Heart right ventricle (tissue), 16 donors: ENCODE measurements around the gene OR2C3. TPM values are rescaled to one million over a fixed set of nuclear protein-coding genes. Genes with fewer than 3 reads are reported as not detected.
A peak's percentile ranks its signal among the peaks of the same experiment; 100 is the strongest.

Experiments
- ATAC-seq, 8 donors: fragments of 200-7000 bp; cut with Tn5 transposase; one replicate each; pipeline ENCODE4 v1.9.1; 2020; ENCODE audit warnings: mild to moderate bottlenecking in 8 of 8, moderate library complexity in 8 of 8, moderate number of reproducible peaks in 1 of 8
- DNase-seq, 2 donors: peaks; one replicate each; pipeline ENCODE4 v3.0.0-alpha.2; 2020
- H3K27ac ChIP-seq, 10 donors: fragments of 200-600 bp; sonication (generic) in 2 of 10; one replicate each; pipeline versions ENCODE4 v1.5.0 to v1.8.0; 2020 to 2022; ENCODE audit warnings: mild to moderate bottlenecking in 3 of 10
- H3K27me3 ChIP-seq, 7 donors: fragments of 200-600 bp; one replicate each; pipeline ENCODE4 v1.8.0; 2021 to 2022; ENCODE audit warnings: mild to moderate bottlenecking in 2 of 7
- H3K36me3 ChIP-seq, 9 donors: fragments of 200-600 bp; sonication (generic) in 1 of 9; one replicate each; pipeline versions ENCODE4 v1.5.0 to v1.8.0; 2020 to 2022; ENCODE audit warnings: mild to moderate bottlenecking in 2 of 9
- H3K4me1 ChIP-seq, 9 donors: fragments of 200-600 bp; sonication (generic) in 1 of 9; one replicate each; pipeline versions ENCODE4 v1.5.0 to v1.8.0; 2020 to 2022; ENCODE audit warnings: mild to moderate bottlenecking in 4 of 9
- H3K4me3 ChIP-seq, 10 donors: fragments of 200-600 bp; sonication (generic) in 2 of 10; one replicate each; pipeline versions ENCODE4 v1.5.0 to v1.8.0; 2020 to 2022; ENCODE audit warnings: mild to moderate bottlenecking in 7 of 10, moderate library complexity in 2 of 10
- H3K9me3 ChIP-seq, 11 donors: fragments of 200-600 bp in 10 of 11; sonication (generic) in 2 of 11; one replicate each; pipeline versions ENCODE4 v1.5.0 to v1.8.0; 2013 to 2022; ENCODE audit warnings: mild to moderate bottlenecking in 2 of 11, control low read depth in 1 of 11, moderate library complexity in 1 of 11
- WGBS, 2 donors: extraction: QIAGEN DNeasy Blood & Tissue Kit; methylation state at CpG; one replicate each; pipeline ENCODE4 v1.1.7; 2013; ENCODE audit warnings: inconsistent platforms in 1 of 2; 5-methylcytosine and 5-hydroxymethylcytosine counted together
- intact Hi-C, 10 donors: fragments of 100-400 bp; cut with DNase I; formaldehyde crosslinking; loops; one replicate each; pipeline versions ENCODE4 v1.11.1 to v1.14.2; 2022
- long read RNA-seq, 3 donors: library from polyadenylated mRNA; unstranded; transcript quantifications; one replicate each; pipeline ENCODE4 v2.0.0, GENCODE V29; 2020 to 2021
- polyA plus RNA-seq, 2 donors: library from polyadenylated mRNA; stranded (reverse); fragments of 200-250 nt; gene quantifications; one replicate each; pipeline ENCODE4 v1.2.3, GENCODE V29; 2013
- total RNA-seq, 10 donors: library from RNA; stranded (reverse); fragmentation: NEBNext Ultra II Directional in 3 of 10; extraction: Animal tissue kit (Norgen Biotek cat#: 25700) in 3 of 10; gene quantifications; one replicate each; pipeline versions ENCODE4 v1.2.1 to v1.2.4, GENCODE V29; 2021 to 2023
- TF ChIP-seq, protein P1 (sequence below), 9 donors: fragments of 200-600 bp; sonication (generic) in 2 of 9; IDR thresholded peaks; one replicate each; pipeline versions ENCODE4 v1.5.0 to v1.8.0; 2021 to 2022; ENCODE audit warnings: antibody characterized with exemption in 9 of 9, mild to moderate bottlenecking in 5 of 9, moderate library complexity in 1 of 9
- donor health status: Arrhythmogenic right ventricular cardiomyopathy.
- donor health status: ischemic (EF 13 %, LVEDD 7.1; RV severe dilation, severe dysfunction).
- donor health status: healthy with polysubstance abuse.
- donor health status: DM: no; HTN: yes; CAD: no.
- donor health status: DM: no; HTN: no; CAD: no.
- donor health status: ischemic (EF 25% LVEDD 6.9; RV normal size, moderate dysfunction).
- donor health status: ischemic (EF 25% LVEDD 5.7; RV mildly dilated, moderate dysfunction).
- donor health status: healthy.
- donor health status: DM: yes; HTN: yes; CAD: no.
- donor health status: Ischemic cardiomyopathy.
- donor health status: ischemic (EF 35%, LVEDD 5.7; RV mildly dilated, moderate dysfunction).
- donor health status: nonischemic (EF 11% LVEDD 7.7; RV severe dilation, severe dysfunction).
- donor health status: DM: yes; HTN: yes; CAD: no.
- donor health status: PGD.
- donor health status: ischemic (EF 29% LVEDD 5.4; RV normal size, mild dysfunction).
- donor health status: nonischemic (EF 23%, LVEDD 6.1; RV moderate dilation, normal function).

The OR2C3 gene
- total RNA-seq (under 1 TPM in 1 of 10 donors, not detected in 9; 0.02 TPM), polyA plus RNA-seq (under 1 TPM in 1 of 2 donors, not detected in 1; under 0.01 TPM)
- long read RNA-seq, donor 1 = 0 reads
- long read RNA-seq, donor 2 = 0 reads
- long read RNA-seq, donor 3 = 0 reads

DNA sequence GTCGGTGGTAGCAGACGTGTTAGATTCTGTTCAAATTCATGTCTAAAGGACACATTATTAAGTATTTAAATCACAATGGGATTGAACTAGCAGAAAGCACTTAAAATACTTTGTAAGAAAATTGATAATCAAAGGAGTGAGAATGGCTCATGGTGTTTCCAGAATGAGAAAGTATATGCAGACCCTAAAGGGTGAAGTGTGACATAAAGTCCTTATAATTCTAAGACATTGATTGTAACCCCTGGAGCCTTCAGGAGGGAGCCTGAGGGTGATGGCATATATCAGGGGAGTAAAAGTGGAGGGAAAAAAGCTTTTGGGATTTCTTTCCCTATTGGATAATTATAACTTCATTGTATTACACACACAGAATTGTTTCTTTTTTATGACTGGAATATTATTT, at the start of gene OR2C3:
TSS of gene OR2C3 (minus strand) at position 101 of the 400 bp plus-strand sequence. CDS start 3,929 bp downstream, outside the sequence.
- DNase-seq (no peak), ATAC-seq (no peak)
- Histone ChIP-seq H3K4me1 (no peaks in the 10 kb centered on the region), H3K4me3 (no peak within 1 kb of the TSS), H3K27me3 (peaks cover 0 to 12% (median 7%) of the 10 kb centered on the region in 7 donors), H3K36me3 (no peaks in the 10 kb centered on the region), H3K9me3 (peaks cover 0 to 7% (median 0%) of the 10 kb centered on the region in 11 donors), H3K27ac (no peak within 1 kb of the TSS)
- TF ChIP-seq, protein P1, sequence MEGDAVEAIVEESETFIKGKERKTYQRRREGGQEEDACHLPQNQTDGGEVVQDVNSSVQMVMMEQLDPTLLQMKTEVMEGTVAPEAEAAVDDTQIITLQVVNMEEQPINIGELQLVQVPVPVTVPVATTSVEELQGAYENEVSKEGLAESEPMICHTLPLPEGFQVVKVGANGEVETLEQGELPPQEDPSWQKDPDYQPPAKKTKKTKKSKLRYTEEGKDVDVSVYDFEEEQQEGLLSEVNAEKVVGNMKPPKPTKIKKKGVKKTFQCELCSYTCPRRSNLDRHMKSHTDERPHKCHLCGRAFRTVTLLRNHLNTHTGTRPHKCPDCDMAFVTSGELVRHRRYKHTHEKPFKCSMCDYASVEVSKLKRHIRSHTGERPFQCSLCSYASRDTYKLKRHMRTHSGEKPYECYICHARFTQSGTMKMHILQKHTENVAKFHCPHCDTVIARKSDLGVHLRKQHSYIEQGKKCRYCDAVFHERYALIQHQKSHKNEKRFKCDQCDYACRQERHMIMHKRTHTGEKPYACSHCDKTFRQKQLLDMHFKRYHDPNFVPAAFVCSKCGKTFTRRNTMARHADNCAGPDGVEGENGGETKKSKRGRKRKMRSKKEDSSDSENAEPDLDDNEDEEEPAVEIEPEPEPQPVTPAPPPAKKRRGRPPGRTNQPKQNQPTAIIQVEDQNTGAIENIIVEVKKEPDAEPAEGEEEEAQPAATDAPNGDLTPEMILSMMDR (IDR thresholded peaks at IDR 0.05) = no peak
- intact Hi-C loops = no loop called here
- 78 to 80% methylated on average over 2 of the region's 2 CpGs for WGBS, 2 donors

DNA sequence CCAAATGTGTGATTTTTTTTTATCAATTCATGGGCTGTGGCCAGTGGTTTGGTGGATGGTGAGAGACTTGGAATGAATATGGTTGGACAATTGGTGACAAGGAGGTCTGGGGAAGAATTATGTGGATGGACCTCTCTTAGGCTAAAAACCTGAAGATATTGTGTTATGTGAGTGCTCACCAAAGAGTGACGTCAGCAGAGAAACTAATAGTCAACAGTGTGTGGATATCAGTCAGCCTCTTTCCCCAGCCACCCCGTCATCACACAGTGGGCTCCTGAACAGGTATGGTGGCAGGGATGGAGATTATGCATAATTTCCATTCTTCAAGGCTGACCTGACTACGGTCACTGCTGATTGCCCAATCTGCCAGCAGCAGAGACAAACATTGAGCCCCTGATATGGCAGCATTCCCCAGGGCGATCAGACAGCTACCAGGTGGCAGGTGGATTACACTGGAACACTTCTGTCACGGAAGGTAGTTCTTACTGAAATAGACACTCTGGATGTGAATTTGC, 42.8 kb upstream of the OR2C3 start:
- DNase-seq = no peak

DNA sequence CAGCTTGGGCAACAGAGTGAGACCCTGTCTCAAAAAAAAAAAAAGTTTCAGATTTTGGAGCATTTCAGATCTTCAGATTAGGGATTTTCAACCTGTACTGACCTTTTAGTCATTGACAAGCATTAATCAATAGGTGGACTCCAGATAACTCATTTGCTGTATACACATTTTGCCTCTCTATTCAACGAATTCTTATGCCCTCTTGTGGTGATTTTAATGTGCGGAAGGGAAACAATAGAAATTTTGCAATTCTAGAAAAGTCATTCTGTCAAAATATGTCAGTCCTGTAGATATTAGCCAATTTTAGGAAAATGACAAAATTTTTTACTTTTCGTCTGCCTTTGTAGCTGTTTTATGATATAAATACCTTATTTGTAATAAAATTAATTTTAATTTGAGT, 40.3 kb upstream of the OR2C3 start:
- H3K27ac ChIP-seq = no peak overlapping the region
- intact Hi-C loops = no loop called here

More for the DNA sequence above, 42.8 kb upstream of the OR2C3 start:
- H3K4me3 ChIP-seq = no peak overlapping the region
- WGBS, 2 donors = 77 to 79% methylated on average over 5 of the region's 5 CpGs
- H3K4me1 ChIP-seq = no peaks in the 10 kb centered on the region
- H3K36me3 ChIP-seq = no peaks in the 10 kb centered on the region
- ATAC-seq = no peak
- no peak overlapping the region for H3K27ac ChIP-seq
- intact Hi-C loops = no loop called here
- TF ChIP-seq, protein P1 (IDR thresholded peaks at IDR 0.05) = no peak
- peaks cover 0 to 4% (median 0%) of the 10 kb centered on the region in 11 donors for H3K9me3 ChIP-seq
- H3K27me3 ChIP-seq = no peaks in the 10 kb centered on the region

DNA sequence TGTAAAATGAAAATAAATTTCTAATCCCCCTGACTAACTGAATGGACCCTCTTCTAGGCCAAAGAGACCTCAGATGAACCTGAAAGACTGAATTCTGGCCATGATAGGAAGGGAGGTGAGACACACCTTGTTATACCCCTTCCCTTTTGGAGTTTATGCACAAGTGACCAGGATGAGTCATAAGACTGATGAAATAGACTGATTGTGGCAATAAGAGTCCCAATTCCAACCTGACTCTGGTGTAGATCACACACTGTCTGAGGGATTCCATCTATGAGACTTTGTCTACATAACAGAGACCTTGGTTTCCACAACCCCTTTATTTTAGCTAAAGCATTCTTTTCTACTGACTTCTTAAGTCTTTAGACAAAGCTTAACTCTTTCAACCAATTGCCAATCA, 38.4 kb upstream of the OR2C3 start:
- intact Hi-C loops = no loop called here
- Histone ChIP-seq H3K27me3 (no peaks in the 10 kb centered on the region), H3K36me3 (no peaks in the 10 kb centered on the region), H3K27ac (no peak overlapping the region), H3K9me3 (peaks cover 0 to 14% (median 0%) of the 10 kb centered on the region in 11 donors), H3K4me1 (no peaks in the 10 kb centered on the region), H3K4me3 (no peak overlapping the region)
- no peak for DNase-seq
- ATAC-seq = no peak
- TF ChIP-seq, protein P1 (IDR thresholded peaks at IDR 0.05) = no peak

More for the DNA sequence above, 40.3 kb upstream of the OR2C3 start:
- 49 to 60% methylated on average over 3 of the region's 3 CpGs for WGBS, 2 donors
- TF ChIP-seq, protein P1 (IDR thresholded peaks at IDR 0.05) = peak in 2 of 9 donors; percentile 30 to 36
- ATAC-seq (no peak), DNase-seq (no peak)
- Histone ChIP-seq H3K9me3 (peaks cover 0 to 10% (median 0%) of the 10 kb centered on the region in 11 donors), H3K36me3 (no peaks in the 10 kb centered on the region), H3K4me1 (no peaks in the 10 kb centered on the region), H3K27me3 (no peaks in the 10 kb centered on the region), H3K4me3 (no peak overlapping the region)
